Activated CD4-positive, alpha-beta T cell treated with anti-CD3 and anti-CD28 coated beads for 4 hours (primary cell): ENCODE measurements around the gene SLC34A3.
"Not testable (repeated sequence)": the region's sequence is repeated elsewhere in the genome, so short reads cannot be mapped to it uniquely, and the experiment has no call there.

Source experiments
- DNase-seq, 2 donors: peaks; one replicate each; pipeline ENCODE4 v3.0.0-alpha.2; 2020

Gene SLC34A3

GRCh38 chr9:137231372-137232039, 805 bp downstream of the SLC34A3 start:
- no peak for DNase-seq

GRCh38 chr9:137232101-137232500, 1.4 kb downstream of the SLC34A3 start:
- no peak for DNase-seq

DNA sequence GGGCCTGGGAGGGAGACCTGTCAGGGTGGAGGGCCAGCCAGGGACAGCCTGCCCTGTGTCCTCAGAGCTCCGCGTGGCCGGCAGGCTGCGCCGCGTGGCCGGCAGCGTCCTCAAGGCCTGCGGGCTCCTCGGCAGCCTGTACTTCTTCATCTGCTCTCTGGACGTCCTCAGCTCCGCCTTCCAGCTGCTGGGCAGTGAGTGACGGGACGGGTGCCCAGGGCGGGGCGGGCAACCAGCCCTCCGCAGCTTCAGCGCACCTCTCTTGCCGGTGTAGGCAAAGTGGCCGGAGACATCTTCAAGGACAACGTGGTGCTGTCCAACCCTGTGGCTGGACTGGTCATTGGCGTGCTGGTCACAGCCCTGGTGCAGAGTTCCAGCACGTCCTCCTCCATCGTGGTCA, 1.8 kb downstream of the SLC34A3 start:
- DNase-seq: no peak

DNA sequence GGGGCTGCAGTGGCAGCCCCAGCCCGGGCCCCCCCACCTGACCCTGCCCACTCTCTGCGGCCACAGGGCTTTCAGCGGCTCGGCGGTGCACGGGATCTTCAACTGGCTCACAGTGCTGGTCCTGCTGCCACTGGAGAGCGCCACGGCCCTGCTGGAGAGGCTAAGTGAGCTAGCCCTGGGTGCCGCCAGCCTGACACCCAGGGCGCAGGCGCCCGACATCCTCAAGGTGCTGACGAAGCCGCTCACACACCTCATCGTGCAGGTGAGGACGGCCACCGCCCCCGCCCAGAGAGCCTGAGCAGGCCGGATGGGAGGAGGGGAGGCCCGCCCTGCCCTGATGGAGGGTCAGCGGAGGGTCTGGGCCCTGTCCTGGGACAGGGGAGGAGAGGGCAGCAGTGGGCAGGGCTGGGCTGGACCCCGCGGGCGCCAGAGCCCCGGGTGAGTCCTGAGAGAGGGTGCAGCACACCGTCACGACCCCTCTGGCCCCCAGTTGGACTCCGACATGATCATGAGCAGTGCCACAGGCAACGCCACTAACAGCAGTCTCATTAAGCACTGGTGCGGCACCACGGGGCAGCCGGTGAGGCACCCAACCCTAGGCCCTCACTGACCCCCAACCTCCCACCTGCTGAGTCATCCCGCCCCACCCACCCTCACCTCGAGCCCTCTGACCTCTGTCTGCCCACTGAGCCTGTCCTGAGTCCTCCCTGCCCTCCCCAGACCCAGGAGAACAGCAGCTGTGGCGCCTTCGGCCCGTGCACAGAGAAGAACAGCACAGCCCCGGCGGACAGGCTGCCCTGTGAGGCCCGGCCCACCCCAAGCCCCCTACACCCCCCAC, 2.7 kb downstream of the SLC34A3 start:
- no peak for DNase-seq

GRCh38 chr9:137234055-137234697, 3.5 kb downstream of the SLC34A3 start:
- no peak for DNase-seq

DNA sequence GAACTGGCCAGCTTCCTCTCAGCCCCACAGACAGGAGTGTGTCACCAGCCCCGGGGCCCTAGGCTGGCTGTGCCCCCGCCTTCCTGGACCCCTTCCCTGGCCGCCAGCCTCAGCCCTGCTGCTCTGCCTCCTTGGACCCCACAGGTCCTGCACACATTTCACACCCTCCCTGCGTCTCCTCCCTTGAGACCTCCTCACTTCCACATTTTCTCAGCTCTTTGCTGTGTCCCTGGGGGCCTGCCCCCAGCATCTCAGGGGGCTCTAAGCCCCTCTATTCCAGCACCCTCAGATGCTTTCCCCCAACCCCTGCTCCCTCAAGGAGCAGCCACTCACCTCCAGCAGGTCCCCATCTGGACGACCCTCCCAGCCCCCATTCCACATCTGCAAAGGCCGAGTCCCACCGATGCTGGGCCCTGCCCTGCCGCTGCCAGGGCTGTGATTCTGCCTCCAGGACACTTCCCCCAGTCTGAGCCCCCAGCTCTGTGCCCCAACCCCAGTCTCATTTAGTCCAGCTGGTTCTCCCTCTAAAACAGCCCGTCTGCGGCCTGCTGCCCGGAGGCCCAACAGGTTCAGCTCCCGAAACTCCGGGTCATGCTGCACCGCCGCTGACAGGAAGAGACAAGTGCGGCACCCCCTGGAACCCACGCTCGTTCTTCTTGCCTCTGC, 4.2 kb downstream of the SLC34A3 start:
- DNase-seq: no peak

DNA sequence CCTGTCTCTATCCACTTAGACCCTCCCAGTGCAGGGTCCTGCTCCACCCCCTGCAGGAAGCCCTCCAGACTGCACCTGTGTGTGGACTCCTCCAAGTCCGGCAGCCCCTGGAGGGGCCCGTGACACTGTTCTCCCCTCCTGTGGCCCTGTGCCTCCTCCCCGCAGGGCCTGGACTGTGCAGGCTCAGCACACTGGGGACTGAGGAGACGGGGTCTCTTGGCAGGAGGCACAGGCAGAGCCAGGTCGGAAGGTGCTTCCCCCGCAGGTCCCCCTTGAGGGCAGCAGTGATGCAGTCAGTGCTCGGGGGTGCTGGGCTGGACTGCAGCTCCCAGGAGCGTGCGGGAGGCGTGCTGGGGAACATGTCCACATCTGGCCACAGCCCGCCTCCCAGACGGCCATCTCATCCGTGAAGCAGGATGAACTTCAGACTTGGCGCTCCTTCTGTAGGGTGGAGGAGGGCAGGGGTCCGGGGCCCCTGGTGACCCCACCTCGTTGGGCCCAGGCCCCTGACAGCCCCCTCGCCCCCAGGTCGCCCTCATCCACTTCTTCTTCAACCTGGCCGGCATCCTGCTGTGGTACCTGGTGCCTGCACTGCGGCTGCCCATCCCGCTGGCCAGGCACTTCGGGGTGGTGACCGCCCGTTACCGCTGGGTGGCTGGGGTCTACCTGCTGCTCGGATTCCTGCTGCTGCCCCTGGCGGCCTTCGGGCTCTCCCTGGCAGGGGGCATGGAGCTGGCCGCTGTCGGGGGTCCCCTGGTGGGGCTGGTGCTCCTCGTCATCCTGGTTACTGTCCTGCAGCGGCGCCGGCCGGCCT, 4.9 kb downstream of the SLC34A3 start:
- DNase-seq: no peak

DNA sequence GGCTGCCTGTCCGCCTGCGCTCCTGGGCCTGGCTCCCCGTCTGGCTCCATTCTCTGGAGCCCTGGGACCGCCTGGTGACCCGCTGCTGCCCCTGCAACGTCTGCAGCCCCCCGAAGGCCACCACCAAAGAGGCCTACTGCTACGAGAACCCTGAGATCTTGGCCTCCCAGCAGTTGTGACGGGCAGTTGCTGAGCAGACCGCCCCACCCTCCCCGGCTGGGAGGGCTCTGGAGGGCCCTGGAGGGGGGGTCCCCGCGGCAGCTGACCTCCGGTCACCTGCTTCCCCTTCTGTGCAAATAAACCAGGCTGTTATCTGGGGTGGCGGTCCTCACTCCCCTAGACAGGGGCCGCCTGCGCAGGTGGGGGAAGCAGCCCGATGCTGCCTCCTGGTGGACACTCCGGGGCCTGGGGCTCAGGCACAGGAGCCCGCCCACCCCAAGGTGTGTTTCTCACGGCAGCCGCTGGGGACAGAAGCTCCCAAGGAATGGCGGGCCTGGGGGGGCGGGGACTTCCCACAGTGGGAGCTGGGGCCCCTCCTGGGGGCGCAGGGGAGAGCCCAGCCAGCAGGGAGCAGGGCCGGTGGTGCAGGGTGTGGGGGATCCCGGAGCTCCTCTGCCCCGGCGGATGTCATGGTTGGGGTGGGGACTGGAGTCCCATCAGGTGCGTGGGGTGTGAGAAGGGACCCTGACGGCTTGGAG, 5.7 kb downstream of the SLC34A3 start:
- DNase-seq: peak; percentile 91 to 93

- DNase-seq: no peak
Observed at GRCh38 chr9:137236936-137237421, 6.3 kb downstream of the SLC34A3 start.

DNA sequence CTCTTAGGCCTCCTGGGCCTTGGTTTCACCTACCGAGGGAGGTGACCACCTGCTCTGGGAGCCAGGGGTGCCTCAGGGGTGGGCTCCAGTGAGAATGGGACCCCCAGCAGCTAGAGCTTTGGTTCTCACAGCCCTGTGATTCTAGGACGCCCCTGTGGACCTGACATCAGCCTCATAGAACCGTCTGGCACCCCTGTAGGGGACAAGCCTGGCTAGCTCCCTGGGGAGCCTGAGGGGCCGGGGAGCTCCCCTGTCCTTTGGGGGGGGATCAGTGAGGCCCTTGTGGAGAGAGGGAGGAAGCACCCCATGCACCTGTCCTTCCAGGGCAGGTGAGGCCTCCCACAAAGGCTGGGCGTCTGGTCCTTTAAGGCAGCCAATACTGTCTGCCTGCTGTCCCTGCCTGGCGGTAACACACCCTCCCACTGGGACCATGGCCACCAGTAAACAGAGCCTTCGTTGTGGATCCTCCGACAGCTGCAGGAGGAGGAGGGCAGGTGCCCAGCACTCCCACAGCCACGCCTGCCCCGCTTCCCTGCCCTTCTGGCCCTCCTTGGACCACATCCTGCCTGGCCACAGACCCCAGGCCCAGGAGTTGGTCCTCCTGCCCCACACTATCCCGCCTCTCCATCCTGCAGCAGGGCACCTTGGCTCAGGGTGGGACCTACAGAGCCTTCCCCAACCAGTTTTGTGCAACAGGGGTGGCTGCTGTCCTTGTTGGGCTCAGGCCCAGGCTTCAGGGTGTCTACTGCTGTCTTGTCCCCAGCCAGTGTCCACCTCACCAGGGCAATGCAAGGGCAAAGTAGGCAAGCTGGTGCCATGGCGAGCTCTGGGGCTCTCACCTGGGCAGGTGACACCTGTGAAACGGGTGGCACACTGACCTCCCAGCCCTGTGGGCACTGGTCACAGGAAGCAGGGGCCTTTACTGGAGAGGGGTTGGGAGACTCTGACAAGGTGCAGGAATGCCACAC, 7.3 kb downstream of the SLC34A3 start:
- DNase-seq: no peak

DNA sequence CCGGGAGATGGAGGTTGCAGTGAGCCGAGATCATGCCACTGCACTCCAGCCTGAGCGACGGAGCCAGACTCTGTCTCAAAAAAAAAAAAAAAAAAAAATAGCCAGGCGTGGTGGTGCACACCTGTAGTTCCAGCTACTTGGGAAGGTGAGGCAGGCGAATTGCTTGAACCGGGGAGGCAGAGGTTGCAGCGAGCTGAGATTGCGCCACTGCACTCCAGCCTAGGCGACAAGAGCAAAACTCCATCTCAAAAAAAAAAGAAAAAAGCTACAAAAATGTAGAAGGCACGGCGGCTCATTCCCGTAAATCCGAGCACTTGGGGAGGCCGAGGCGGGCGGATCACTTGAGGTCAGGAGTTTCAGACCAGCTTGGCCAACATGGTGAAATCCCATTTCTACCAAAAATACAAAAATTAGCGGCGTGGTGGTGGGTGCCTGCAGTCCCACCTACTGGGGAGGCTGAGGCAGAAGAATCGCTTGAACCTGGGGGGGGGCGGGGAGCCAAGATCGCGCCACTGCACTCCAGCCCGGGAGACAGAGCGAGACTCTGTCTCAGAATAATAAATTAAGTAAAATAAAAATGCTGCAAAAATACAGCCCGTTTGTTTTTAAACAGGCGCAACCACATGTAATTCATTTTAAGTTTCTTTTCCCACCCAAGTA, 9.0 kb downstream of the SLC34A3 start:
- DNase-seq: not testable (repeated sequence)

- peak; percentile 62 to 74 for DNase-seq
Observed at GRCh38 chr9:137240318-137240840, 9.7 kb downstream of the SLC34A3 start.

GRCh38 chr9:137240841-137241489, 10.3 kb downstream of the SLC34A3 start, which contains the start of gene TUBB4B:
TUBB4B (plus strand) TSS chr9:137241287; CDS start chr9:137241361, 74 bp downstream.
- peak; percentile 97 to 98 for DNase-seq

DNA sequence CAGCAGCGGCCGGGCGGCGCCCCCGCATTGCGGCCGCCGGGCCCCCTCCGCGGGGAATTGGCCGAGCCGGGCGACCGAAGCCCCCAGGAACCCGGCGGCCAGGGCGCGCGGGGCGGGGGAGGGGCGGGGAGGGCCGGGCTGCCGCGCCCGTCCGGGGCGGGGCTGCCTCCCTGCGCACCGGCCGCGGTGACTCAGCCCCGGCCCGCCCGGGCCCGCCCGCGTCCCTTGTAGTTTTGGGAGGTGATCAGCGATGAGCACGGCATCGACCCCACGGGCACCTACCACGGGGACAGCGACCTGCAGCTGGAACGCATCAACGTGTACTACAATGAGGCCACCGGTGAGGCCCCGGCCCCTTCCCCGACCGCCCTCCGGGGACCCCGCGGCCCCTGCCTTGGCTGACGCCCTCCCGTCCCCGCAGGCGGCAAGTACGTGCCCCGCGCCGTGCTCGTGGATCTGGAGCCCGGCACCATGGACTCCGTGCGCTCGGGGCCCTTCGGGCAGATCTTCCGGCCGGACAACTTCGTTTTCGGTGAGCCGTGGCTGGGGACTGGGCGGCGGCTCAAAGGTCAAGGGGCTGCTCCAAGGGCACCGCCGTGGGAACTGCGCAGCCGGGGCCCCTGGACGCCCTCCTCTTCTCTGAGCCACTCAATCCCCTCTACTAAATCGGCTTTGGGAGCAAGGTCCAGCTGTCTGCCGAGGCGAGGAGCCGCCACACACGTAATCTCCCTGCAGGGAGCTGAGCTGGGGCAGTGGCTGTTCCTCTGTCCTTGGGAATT, 11.0 kb downstream of the SLC34A3 start:
- peak; percentile 74 to 79 for DNase-seq

DNA sequence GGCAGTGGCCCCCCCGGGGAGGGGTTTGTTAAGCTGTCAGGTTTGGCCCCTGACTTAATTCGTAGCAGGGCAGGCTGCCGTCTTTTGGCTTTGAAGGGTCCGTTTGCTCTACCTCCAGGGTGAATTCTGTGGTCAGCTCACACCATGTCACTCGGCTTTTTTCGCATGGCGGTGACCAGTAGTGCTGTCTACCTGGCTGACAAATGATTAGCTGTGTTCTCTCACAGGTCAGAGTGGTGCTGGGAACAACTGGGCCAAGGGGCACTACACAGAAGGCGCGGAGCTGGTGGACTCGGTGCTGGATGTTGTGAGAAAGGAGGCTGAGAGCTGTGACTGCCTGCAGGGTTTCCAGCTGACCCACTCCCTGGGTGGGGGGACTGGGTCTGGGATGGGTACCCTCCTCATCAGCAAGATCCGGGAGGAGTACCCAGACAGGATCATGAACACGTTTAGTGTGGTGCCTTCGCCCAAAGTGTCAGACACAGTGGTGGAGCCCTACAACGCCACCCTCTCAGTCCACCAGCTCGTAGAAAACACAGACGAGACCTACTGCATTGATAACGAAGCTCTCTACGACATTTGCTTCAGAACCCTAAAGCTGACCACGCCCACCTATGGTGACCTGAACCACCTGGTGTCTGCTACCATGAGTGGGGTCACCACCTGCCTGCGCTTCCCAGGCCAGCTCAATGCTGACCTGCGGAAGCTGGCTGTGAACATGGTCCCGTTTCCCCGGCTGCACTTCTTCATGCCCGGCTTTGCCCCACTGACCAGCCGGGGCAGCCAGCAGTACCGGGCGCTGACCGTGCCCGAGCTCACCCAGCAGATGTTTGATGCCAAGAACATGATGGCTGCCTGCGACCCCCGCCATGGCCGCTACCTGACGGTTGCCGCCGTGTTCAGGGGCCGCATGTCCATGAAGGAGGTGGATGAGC, 11.8 kb downstream of the SLC34A3 start:
- no peak for DNase-seq

- DNase-seq: not testable (repeated sequence)
Observed at GRCh38 chr9:137243266-137243625, 12.5 kb downstream of the SLC34A3 start.
